Measurements from ENCODE around the gene FERMT3. TPM values are rescaled to one million over a fixed set of nuclear protein-coding genes. Genes with fewer than 3 reads are reported as not detected.

Gene FERMT3
- total and polyA plus RNA-seq, 2 of the 13 experiments (the other 11 are each of a cell fraction or from before 2014, with no cell fraction given): 0.29 TPM; not detected in 1

DNA sequence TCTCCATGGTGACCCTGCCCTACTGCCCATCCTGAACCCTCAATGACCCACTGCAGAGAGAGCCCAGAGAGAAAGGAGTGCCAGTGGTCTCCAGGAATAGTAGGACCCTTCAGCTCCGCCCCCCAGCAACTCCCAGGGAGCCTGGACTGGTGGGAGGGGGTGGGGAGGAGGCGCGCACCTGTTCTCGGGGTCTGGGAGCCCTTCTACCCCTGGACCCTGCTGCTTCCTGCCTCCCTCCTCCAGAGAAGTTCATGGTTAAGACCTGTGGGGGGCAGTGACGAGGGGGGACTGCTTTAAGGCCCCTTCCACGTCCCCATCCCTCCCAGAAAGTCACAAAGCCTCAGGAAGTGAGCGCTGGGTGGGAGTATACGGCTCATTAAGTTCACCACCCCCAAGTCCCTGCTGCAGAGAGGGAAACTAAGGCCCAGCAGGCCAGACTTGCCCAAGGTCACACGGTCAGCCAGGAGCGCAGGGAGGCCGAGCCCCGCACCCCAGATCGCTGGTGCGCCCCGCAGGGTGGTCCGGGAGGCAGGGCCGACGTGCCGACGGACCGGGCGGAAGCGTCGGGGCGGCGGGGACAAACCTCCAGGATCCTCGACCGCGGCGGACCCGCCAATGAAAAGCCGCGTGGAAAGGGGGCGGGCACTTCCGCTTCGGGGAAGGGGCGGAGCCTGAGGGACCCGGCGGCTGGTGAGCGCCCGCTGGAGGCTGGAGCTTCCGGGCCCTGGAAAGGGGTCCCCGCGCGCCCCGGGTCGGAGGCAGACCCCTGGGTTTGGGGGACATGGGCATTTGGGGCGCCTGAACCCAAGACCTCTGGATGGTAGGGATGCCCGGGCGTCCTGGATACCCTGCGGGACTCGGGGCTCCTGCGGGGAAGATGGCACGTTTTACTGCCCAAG is 19.3 kb downstream of the FERMT3 start, which contains the start of the genes NUDT22 and TRPT1 (continued):
- peak; percentile 56; the same call in 1 of the 2 replicates for TF ChIP-seq ZNF563 (CRISPR knock-in tag; IDR thresholded peaks at IDR 0.05)
- TF ChIP-seq, protein P1, sequence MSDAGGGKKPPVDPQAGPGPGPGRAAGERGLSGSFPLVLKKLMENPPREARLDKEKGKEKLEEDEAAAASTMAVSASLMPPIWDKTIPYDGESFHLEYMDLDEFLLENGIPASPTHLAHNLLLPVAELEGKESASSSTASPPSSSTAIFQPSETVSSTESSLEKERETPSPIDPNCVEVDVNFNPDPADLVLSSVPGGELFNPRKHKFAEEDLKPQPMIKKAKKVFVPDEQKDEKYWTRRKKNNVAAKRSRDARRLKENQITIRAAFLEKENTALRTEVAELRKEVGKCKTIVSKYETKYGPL (CRISPR knock-in tag; IDR thresholded peaks at IDR 0.05): no peak
- no peak for TF ChIP-seq ZNF781 (CRISPR knock-in tag; IDR thresholded peaks at IDR 0.05; ENCODE audit: borderline replicate concordance, not compliant biosample characterization)
- no peak for TF ChIP-seq FOSL1 (CRISPR knock-in tag; IDR thresholded peaks at IDR 0.05; ENCODE audit: borderline replicate concordance)
- peak; percentile 72 for TF ChIP-seq ERF (CRISPR knock-in tag; IDR thresholded peaks at IDR 0.05)
- TF ChIP-seq GTF2F1 (IDR thresholded peaks at IDR 0.05; ENCODE audit: low read length): no peak
- no peak for TF ChIP-seq NR2F2 (IDR thresholded peaks at IDR 0.05; ENCODE audit: borderline replicate concordance, low read depth)
- TF ChIP-seq CREB1 (IDR thresholded peaks at IDR 0.05): no peak
- TF ChIP-seq CREB1 (CRISPR knock-in tag; IDR thresholded peaks at IDR 0.05): no peak
- TF ChIP-seq FOXA3 (CRISPR knock-in tag; IDR thresholded peaks at IDR 0.05): no peak; the same call in 1 of the 2 replicates
- peak; percentile 81; the same call in 1 of the 2 replicates for TF ChIP-seq ZNF879 (CRISPR knock-in tag; IDR thresholded peaks at IDR 0.05)
- TF ChIP-seq ZNF264 (CRISPR knock-in tag; IDR thresholded peaks at IDR 0.05): 0 out of 2 replicates have a peak, but pooled peaks have one; percentile 6
- TF ChIP-seq, protein P2, sequence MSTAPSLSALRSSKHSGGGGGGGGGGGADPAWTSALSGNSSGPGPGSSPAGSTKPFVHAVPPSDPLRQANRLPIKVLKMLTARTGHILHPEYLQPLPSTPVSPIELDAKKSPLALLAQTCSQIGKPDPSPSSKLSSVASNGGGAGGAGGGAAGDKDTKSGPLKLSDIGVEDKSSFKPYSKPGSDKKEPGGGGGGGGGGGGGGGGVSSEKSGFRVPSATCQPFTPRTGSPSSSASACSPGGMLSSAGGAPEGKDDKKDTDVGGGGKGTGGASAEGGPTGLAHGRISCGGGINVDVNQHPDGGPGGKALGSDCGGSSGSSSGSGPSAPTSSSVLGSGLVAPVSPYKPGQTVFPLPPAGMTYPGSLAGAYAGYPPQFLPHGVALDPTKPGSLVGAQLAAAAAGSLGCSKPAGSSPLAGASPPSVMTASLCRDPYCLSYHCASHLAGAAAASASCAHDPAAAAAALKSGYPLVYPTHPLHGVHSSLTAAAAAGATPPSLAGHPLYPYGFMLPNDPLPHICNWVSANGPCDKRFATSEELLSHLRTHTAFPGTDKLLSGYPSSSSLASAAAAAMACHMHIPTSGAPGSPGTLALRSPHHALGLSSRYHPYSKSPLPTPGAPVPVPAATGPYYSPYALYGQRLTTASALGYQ (CRISPR knock-in tag; IDR thresholded peaks at IDR 0.05): 0 out of 2 replicates have a peak, but pooled peaks have one; percentile 25
- no peak for TF ChIP-seq CBX5 (CRISPR knock-in tag; IDR thresholded peaks at IDR 0.05; ENCODE audit: borderline replicate concordance)
- TF ChIP-seq EED (CRISPR knock-in tag; IDR thresholded peaks at IDR 0.05): no peak
- TF ChIP-seq ATAD3A (CRISPR knock-in tag; IDR thresholded peaks at IDR 0.05): no peak
- TF ChIP-seq, protein P3, sequence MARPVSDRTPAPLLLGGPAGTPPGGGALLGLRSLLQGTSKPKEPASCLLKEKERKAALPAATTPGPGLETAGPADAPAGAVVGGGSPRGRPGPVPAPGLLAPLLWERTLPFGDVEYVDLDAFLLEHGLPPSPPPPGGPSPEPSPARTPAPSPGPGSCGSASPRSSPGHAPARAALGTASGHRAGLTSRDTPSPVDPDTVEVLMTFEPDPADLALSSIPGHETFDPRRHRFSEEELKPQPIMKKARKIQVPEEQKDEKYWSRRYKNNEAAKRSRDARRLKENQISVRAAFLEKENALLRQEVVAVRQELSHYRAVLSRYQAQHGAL (CRISPR knock-in tag; IDR thresholded peaks at IDR 0.05; ENCODE audit: not compliant biosample characterization): peak; percentile 21
- TF ChIP-seq ZNF552 (CRISPR knock-in tag; IDR thresholded peaks at IDR 0.05; ENCODE audit: borderline replicate concordance): no peak
- TF ChIP-seq HOXA3 (CRISPR knock-in tag; IDR thresholded peaks at IDR 0.05): peak; percentile 65; the same call in 1 of the 2 replicates
- TF ChIP-seq, protein P4, sequence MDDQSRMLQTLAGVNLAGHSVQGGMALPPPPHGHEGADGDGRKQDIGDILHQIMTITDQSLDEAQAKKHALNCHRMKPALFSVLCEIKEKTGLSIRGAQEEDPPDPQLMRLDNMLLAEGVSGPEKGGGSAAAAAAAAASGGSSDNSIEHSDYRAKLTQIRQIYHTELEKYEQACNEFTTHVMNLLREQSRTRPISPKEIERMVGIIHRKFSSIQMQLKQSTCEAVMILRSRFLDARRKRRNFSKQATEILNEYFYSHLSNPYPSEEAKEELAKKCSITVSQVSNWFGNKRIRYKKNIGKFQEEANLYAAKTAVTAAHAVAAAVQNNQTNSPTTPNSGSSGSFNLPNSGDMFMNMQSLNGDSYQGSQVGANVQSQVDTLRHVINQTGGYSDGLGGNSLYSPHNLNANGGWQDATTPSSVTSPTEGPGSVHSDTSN (CRISPR knock-in tag; IDR thresholded peaks at IDR 0.05; ENCODE audit: borderline replicate concordance): 0 out of 2 replicates have a peak, but pooled peaks have one; percentile 37
- no peak for TF ChIP-seq ZNF180 (CRISPR knock-in tag; IDR thresholded peaks at IDR 0.05; ENCODE audit: borderline replicate concordance, low read depth)
- peak; percentile 84 for TF ChIP-seq ZNF777 (CRISPR knock-in tag; IDR thresholded peaks at IDR 0.05)
- peak; percentile 65; the same call in 1 of the 2 replicates for TF ChIP-seq HES4 (CRISPR knock-in tag; IDR thresholded peaks at IDR 0.05; ENCODE audit: borderline replicate concordance)
- no peak for TF ChIP-seq JARID2 (CRISPR knock-in tag; IDR thresholded peaks at IDR 0.05; ENCODE audit: insufficient replicate concordance)
- TF ChIP-seq ATF7 (IDR thresholded peaks at IDR 0.05): no peak
- no peak for TF ChIP-seq ATF7 (CRISPR knock-in tag; IDR thresholded peaks at IDR 0.05)
- TF ChIP-seq POGZ (CRISPR knock-in tag; IDR thresholded peaks at IDR 0.05): peak; percentile 38; the same call in 1 of the 2 replicates
